Measurements from ENCODE around the gene NDUFS3. TPM values are rescaled to one million over a fixed set of nuclear protein-coding genes. Genes with fewer than 3 reads are reported as not detected.

NDUFS3 gene
- total RNA-seq, 5 donors from 2014 or later (not counting 1 experiment from before 2014, with no cell fraction given), result 69.1 to 105 (median 76.1) TPM

DNA sequence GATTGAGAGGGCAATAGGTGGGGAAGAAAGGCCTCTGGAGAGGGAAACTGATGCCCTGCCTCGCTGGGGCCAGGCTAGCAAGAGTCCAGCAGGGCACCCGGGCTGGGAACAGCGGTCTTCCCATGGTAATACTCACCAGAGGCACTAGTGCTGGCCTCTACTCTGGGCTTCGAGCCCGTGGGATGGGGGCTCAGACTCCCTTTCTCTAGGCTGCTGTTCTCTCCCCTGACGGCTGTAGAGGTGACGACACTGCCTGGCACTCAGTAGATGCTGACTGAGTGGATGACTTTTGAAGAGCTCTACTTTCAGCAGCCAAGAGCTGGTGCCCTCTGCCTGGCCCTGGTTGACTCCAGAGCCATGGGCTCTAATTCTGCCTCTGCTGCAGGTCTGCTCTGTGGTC is 16.2 kb downstream of the NDUFS3 start:
- Histone ChIP-seq H3K27me3 (replicated peaks in 1 of 2; ENCODE audit: control insufficient read depth in 2 of 2, extremely low read depth in 1 of 2, insufficient read depth in 2 of 2, low read length in 1 of 2) (peaks cover 0 to 45% of the 10 kb centered on the region in 2 experiments), H3K27ac (ENCODE audit: low read length) (no peak overlapping the region), H3K4me3 (ENCODE audit: control insufficient read depth in 1 of 2, extremely low read depth in 1 of 2, low read length in 1 of 2) (no peak overlapping the region), H3K9me3 (no peaks in the 10 kb centered on the region), H3K4me1 (ENCODE audit: control insufficient read depth in 1 of 2, extremely low read depth in 1 of 2, insufficient read depth in 2 of 2, low read length in 2 of 2) (peaks cover 0 to 15% of the 10 kb centered on the region in 2 experiments), H3K36me3 (ENCODE audit: control insufficient read depth in 2 of 2, extremely low read depth in 1 of 2, insufficient read depth in 1 of 2, low read length in 1 of 2) (no peaks in the 10 kb centered on the region)
- ChIA-PET CTCF (no interaction called here), POLR2A (no interaction called here)
- peaks cover 23 to 36% of the 10 kb centered on the region in 2 donors for H3K27me3 Mint-ChIP-seq
- H3K4me3 Mint-ChIP-seq, result no peak overlapping the region
- ATAC-seq (replicated peaks in 1 of 4) (no peak), DNase-seq (no peak)
- H3K27ac Mint-ChIP-seq, result no peak overlapping the region
- H3K36me3 Mint-ChIP-seq, result no peaks in the 10 kb centered on the region
- WGBS (ENCODE audit: insufficient coverage), result 94% methylated on average over 5 of the region's 7 CpGs
- H3K9me3 Mint-ChIP-seq, result no peaks in the 10 kb centered on the region
- peaks cover 0 to 10% (median 5%) of the 10 kb centered on the region in 3 donors for H3K4me1 Mint-ChIP-seq

DNA sequence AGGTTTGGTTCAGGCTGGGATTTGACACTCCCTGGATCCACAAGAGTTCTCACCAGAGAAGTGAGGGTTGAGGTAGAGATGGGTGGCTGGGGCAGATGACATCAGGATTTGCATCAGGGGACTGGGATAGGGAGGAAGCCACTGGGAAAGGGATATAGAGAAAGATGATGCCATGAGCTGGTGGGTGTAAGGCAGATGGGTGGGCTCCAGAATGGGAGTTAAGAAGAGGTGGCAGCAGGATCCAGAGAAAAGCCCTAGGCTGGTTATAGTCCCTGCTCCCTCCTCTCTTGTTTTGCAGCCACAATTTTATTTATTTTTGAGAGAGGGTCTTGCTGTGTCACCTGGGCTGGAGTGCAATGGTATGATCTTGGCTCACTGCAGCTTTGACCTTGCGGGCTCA is 17.1 kb downstream of the NDUFS3 start:
- H3K27ac Mint-ChIP-seq, result no peak overlapping the region
- Histone ChIP-seq H3K27me3 (replicated peaks in 1 of 2; ENCODE audit: control insufficient read depth in 2 of 2, extremely low read depth in 1 of 2, insufficient read depth in 2 of 2, low read length in 1 of 2) (peaks cover 0 to 48% of the 10 kb centered on the region in 2 experiments), H3K9me3 (no peaks in the 10 kb centered on the region), H3K4me1 (ENCODE audit: control insufficient read depth in 1 of 2, extremely low read depth in 1 of 2, insufficient read depth in 2 of 2, low read length in 2 of 2) (peaks cover 0 to 15% of the 10 kb centered on the region in 2 experiments), H3K27ac (ENCODE audit: low read length) (no peak overlapping the region), H3K4me3 (ENCODE audit: control insufficient read depth in 1 of 2, extremely low read depth in 1 of 2, low read length in 1 of 2) (no peak overlapping the region), H3K36me3 (ENCODE audit: control insufficient read depth in 2 of 2, extremely low read depth in 1 of 2, insufficient read depth in 1 of 2, low read length in 1 of 2) (no peaks in the 10 kb centered on the region)
- no peaks in the 10 kb centered on the region for H3K9me3 Mint-ChIP-seq
- WGBS (ENCODE audit: insufficient coverage), result no CpG with 5 or more reads among the region's 1 CpG
- CTCF ChIA-PET, result interaction anchor here in 1 of 2 donors (0.6 kb wide), 1 partner anchor 68 kb away, joined by 4 read pairs; no protein-coding TSS in a partner anchor
- H3K4me1 Mint-ChIP-seq, result peaks cover 0 to 10% (median 5%) of the 10 kb centered on the region in 3 donors
- H3K27me3 Mint-ChIP-seq, result peaks cover 23 to 36% of the 10 kb centered on the region in 2 donors
- no peak overlapping the region for H3K4me3 Mint-ChIP-seq
- ATAC-seq (replicated peaks in 1 of 4), result no peak
- no peaks in the 10 kb centered on the region for H3K36me3 Mint-ChIP-seq
- POLR2A ChIA-PET, result no interaction called here
- no peak for DNase-seq

DNA sequence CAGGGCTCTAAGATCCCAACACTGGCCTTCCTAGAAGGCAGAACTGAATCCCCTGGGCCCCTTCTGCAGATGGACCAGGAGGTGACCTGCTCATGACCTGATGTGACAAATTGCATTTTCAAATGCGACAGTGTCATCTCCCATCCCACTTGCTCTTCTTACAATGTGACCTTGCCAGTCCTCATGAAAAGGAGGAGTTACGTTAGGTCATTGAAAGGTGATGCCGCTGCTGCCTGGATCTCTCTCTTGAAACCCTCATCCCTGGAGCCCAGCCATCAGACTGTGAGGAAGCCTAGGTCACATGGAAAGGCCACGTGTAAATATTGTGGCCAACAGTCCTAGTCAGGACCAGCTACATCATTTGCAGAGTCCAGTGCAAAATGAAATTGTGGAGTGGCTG is 21.0 kb downstream of the NDUFS3 start:
- CTCF ChIA-PET, result no interaction called here
- H3K27me3 Mint-ChIP-seq, result peaks cover 8 to 12% of the 10 kb centered on the region in 2 donors
- 86% methylated on average over 4 of the region's 4 CpGs for WGBS (ENCODE audit: insufficient coverage)

DNA sequence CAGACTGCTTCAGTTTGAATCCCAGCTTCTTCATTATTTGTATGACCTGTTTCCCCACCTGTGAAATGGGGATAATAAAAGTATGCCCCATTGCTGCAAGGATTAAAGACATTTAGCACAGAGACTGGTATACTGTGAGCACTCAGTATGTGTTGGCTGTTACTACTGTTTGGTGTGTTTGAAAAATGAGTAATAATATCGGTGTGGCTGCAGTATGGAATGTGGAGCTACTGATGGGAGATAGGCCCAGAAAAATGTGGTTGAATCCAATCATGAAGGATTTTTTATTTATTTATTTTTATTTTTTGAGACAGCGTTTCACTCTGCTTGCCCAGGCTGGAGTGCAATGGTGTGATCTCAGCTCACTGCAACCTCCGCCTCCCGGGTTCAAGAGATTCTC is 24.4 kb downstream of the NDUFS3 start:
- Mint-ChIP-seq H3K27me3 (peaks cover 0 to 2% of the 10 kb centered on the region in 2 donors), H3K27ac (no peak overlapping the region), H3K36me3 (peaks cover 9% of the 10 kb centered on the region), H3K9me3 (no peaks in the 10 kb centered on the region), H3K4me1 (no peaks in the 10 kb centered on the region), H3K4me3 (no peak overlapping the region)
- H3K27me3 ChIP-seq (replicated peaks in 1 of 2; ENCODE audit: control insufficient read depth in 2 of 2, extremely low read depth in 1 of 2, insufficient read depth in 2 of 2, low read length in 1 of 2), result peaks cover 0 to 4% of the 10 kb centered on the region in 2 experiments
- ChIA-PET CTCF (interaction anchor here in 1 of 2 donors (0.6 kb wide), 1 partner anchor 9 kb away, joined by 7 read pairs; no protein-coding TSS in a partner anchor), POLR2A (no interaction called here)
- H3K27ac ChIP-seq (ENCODE audit: low read length), result no peak overlapping the region
- 100% methylated on average over 1 of the region's 4 CpGs for WGBS (ENCODE audit: insufficient coverage)
- DNase-seq (no peak), ATAC-seq (replicated peaks in 1 of 4) (no peak)
- no peaks in the 10 kb centered on the region for H3K9me3 ChIP-seq
- H3K4me1 ChIP-seq (ENCODE audit: control insufficient read depth in 1 of 2, extremely low read depth in 1 of 2, insufficient read depth in 2 of 2, low read length in 2 of 2), result no peaks in the 10 kb centered on the region
- no peak overlapping the region for H3K4me3 ChIP-seq (ENCODE audit: control insufficient read depth in 1 of 2, extremely low read depth in 1 of 2, low read length in 1 of 2)
- peaks cover 0 to 5% of the 10 kb centered on the region in 2 donors for H3K36me3 ChIP-seq (ENCODE audit: control insufficient read depth in 2 of 2, extremely low read depth in 1 of 2, insufficient read depth in 1 of 2, low read length in 1 of 2)

More for the DNA sequence above, 21.0 kb downstream of the NDUFS3 start:
- Mint-ChIP-seq H3K27ac (no peak overlapping the region), H3K4me3 (no peak overlapping the region), H3K4me1 (no peaks in the 10 kb centered on the region), H3K36me3 (no peaks in the 10 kb centered on the region), H3K9me3 (no peaks in the 10 kb centered on the region)
- Histone ChIP-seq H3K4me1 (ENCODE audit: control insufficient read depth in 1 of 2, extremely low read depth in 1 of 2, insufficient read depth in 2 of 2, low read length in 2 of 2) (no peaks in the 10 kb centered on the region), H3K4me3 (ENCODE audit: control insufficient read depth in 1 of 2, extremely low read depth in 1 of 2, low read length in 1 of 2) (no peak overlapping the region), H3K27ac (ENCODE audit: low read length) (no peak overlapping the region), H3K36me3 (ENCODE audit: control insufficient read depth in 2 of 2, extremely low read depth in 1 of 2, insufficient read depth in 1 of 2, low read length in 1 of 2) (no peaks in the 10 kb centered on the region), H3K27me3 (replicated peaks in 1 of 2; ENCODE audit: control insufficient read depth in 2 of 2, extremely low read depth in 1 of 2, insufficient read depth in 2 of 2, low read length in 1 of 2) (peaks cover 0 to 18% of the 10 kb centered on the region in 2 experiments), H3K9me3 (no peaks in the 10 kb centered on the region)
- ATAC-seq (replicated peaks in 1 of 4), result no peak
- POLR2A ChIA-PET, result no interaction called here
- DNase-seq, result no peak

DNA sequence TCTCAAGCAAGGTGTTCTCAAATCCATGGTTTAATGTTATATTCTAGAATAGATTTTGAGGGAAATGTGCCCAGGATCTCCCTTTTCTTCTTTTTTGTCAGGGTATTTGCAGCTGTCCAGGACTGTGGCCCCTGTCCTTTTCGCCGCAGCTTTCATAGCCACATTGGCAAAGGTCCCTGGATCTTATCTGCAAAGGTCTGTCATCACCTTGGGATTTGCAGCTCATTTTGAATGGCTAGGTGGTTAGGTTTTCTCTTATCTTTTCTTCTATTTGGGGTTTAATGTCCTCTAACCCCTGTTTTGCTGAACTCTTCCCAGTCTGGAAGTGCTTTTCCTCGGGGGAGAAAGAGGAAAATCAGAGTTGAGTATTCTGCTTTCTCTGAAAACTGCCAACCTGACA is 27.0 kb downstream of the NDUFS3 start:
- H3K27ac ChIP-seq (ENCODE audit: low read length), result no peak overlapping the region
- H3K27ac Mint-ChIP-seq, result no peak overlapping the region

DNA sequence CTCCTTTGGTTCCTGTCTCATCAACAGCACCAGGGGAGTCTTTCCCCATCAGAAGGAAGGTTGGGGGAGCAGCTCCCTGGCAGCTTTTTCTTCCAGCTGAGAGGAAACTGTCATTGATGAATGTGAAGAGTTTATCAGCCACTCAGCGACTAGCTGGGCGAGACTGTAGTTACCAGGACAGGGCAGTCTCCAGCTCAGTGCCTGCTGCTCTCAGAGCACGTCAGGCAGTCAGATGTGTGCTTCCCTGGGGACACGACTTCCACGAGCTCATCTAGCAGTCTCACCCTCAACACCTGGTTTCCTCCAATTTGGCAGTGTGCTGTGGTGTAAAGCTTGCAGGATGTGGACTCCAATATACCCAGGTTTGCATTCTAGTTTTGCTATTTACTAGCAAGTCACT is 27.9 kb downstream of the NDUFS3 start:
- H3K4me1 Mint-ChIP-seq, result peaks cover 0 to 2% (median 0%) of the 10 kb centered on the region in 3 donors
- no peak for ATAC-seq (replicated peaks in 1 of 4)
- no peaks in the 10 kb centered on the region for H3K9me3 Mint-ChIP-seq
- CTCF ChIA-PET, result no interaction called here
- H3K9me3 ChIP-seq, result no peaks in the 10 kb centered on the region
- no peak overlapping the region for H3K27ac Mint-ChIP-seq
- no peaks in the 10 kb centered on the region for H3K27me3 Mint-ChIP-seq
- H3K27me3 ChIP-seq (replicated peaks in 1 of 2; ENCODE audit: control insufficient read depth in 2 of 2, extremely low read depth in 1 of 2, insufficient read depth in 2 of 2, low read length in 1 of 2), result no peaks in the 10 kb centered on the region
- POLR2A ChIA-PET, result interaction anchor here in 1 of 2 donors (0.6 kb wide), 1 partner anchor 1772 kb away, joined by 3 read pairs; no protein-coding TSS in a partner anchor
- peaks cover 4 to 5% of the 10 kb centered on the region in 2 donors for H3K36me3 ChIP-seq (ENCODE audit: control insufficient read depth in 2 of 2, extremely low read depth in 1 of 2, insufficient read depth in 1 of 2, low read length in 1 of 2)
- no peak overlapping the region for H3K4me3 Mint-ChIP-seq
- H3K36me3 Mint-ChIP-seq, result peaks cover 9% of the 10 kb centered on the region
- no peak overlapping the region for H3K27ac ChIP-seq (ENCODE audit: low read length)
- no peak for DNase-seq
- no peaks in the 10 kb centered on the region for H3K4me1 ChIP-seq (ENCODE audit: control insufficient read depth in 1 of 2, extremely low read depth in 1 of 2, insufficient read depth in 2 of 2, low read length in 2 of 2)
- WGBS (ENCODE audit: insufficient coverage), result 93% methylated on average over 2 of the region's 5 CpGs
- H3K4me3 ChIP-seq (ENCODE audit: control insufficient read depth in 1 of 2, extremely low read depth in 1 of 2, low read length in 1 of 2), result no peak overlapping the region

More for the DNA sequence above, 27.0 kb downstream of the NDUFS3 start:
- Histone ChIP-seq H3K4me1 (ENCODE audit: control insufficient read depth in 1 of 2, extremely low read depth in 1 of 2, insufficient read depth in 2 of 2, low read length in 2 of 2) (no peaks in the 10 kb centered on the region), H3K27me3 (replicated peaks in 1 of 2; ENCODE audit: control insufficient read depth in 2 of 2, extremely low read depth in 1 of 2, insufficient read depth in 2 of 2, low read length in 1 of 2) (peaks cover 0 to under 1% of the 10 kb centered on the region in 2 experiments), H3K36me3 (ENCODE audit: control insufficient read depth in 2 of 2, extremely low read depth in 1 of 2, insufficient read depth in 1 of 2, low read length in 1 of 2) (peaks cover under 1 to 5% of the 10 kb centered on the region in 2 donors), H3K4me3 (ENCODE audit: control insufficient read depth in 1 of 2, extremely low read depth in 1 of 2, low read length in 1 of 2) (no peak overlapping the region), H3K9me3 (no peaks in the 10 kb centered on the region)
- H3K4me3 Mint-ChIP-seq, result no peak overlapping the region
- POLR2A ChIA-PET, result no interaction called here
- DNase-seq, result no peak
- peaks cover 9% of the 10 kb centered on the region for H3K36me3 Mint-ChIP-seq
- no peaks in the 10 kb centered on the region for H3K9me3 Mint-ChIP-seq
- no peaks in the 10 kb centered on the region for H3K4me1 Mint-ChIP-seq
- WGBS (ENCODE audit: insufficient coverage), result 100% methylated on average over 2 of the region's 3 CpGs
- no peaks in the 10 kb centered on the region for H3K27me3 Mint-ChIP-seq
- ATAC-seq (replicated peaks in 1 of 4), result no peak
- CTCF ChIA-PET, result no interaction called here

All from T-cell (primary cell).